SK-N-MC (cell line): ENCODE measurements around the gene TOX2.

Experiments used
- EZH2 ChIP-seq: fragments of 200-600 bp; sonication (generic); IDR thresholded peaks from one replicate; pipeline ENCODE4 v1.6.1; 2017; ENCODE audit warnings: antibody characterized with exemption
- POLR2AphosphoS5 ChIP-seq: IDR thresholded peaks from 2 replicates; pipeline ENCODE4 v1.6.1; 2012; ENCODE audit warnings: mild to moderate bottlenecking, low read depth, low read length, borderline replicate concordance

- TF ChIP-seq EZH2 (no peak), POLR2AphosphoS5 (no peak)
Observed at GRCh38 chr20:44004306-44004915, 89.8 kb downstream of the TOX2 start.
